Neural cell (in vitro differentiated cells): ENCODE results near the gene ARHGEF10L. TPM values are rescaled to one million over a fixed set of nuclear protein-coding genes. Genes with fewer than 3 reads are reported as not detected.

Source experiments
- H2AFZ ChIP-seq: fragments of 200-600, 300-800 bp; sonication (generic), shearing (Covaris generic); 2 replicates; pipeline ENCODE4 v1.6.0; 2014; ENCODE audit warnings: low read depth, mild to moderate bottlenecking, antibody characterized with exemption, low read length, moderate library complexity
- H3F3A ChIP-seq: fragments of 200-600 bp; shearing (Covaris generic); 2 replicates; pipeline ENCODE4 v1.6.1; 2016; ENCODE audit warnings: mild to moderate bottlenecking, moderate library complexity, mixed read lengths, antibody characterized with exemption, low read length; ENCODE audit not compliant: insufficient read depth, poor library complexity, severe bottlenecking
- H3K27ac ChIP-seq: fragments of 200-600, 300-800 bp; sonication (generic), shearing (Covaris generic); 2 replicates; pipeline ENCODE4 v1.5.1; 2014; ENCODE audit warnings: mild to moderate bottlenecking, low read length, moderate library complexity
- H3K27me3 ChIP-seq: fragments of 300-800, 200-600 bp; sonication (generic), shearing (Covaris generic); 2 replicates; pipeline ENCODE4 v1.6.0; 2014; ENCODE audit warnings: mild to moderate bottlenecking, low read depth, low read length, moderate library complexity; ENCODE audit not compliant: insufficient read depth
- H3K36me3 ChIP-seq: fragments of 300-800, 200-600 bp; sonication (generic), shearing (Covaris generic); 2 replicates; pipeline ENCODE4 v1.5.1; 2014; ENCODE audit warnings: mild to moderate bottlenecking, antibody characterized with exemption, low read length, moderate library complexity; ENCODE audit not compliant: insufficient read depth
- H3K4me2 ChIP-seq: fragments of 300-800, 200-600 bp; sonication (generic), shearing (Covaris generic); 2 replicates; pipeline ENCODE4 v1.6.0; 2014; ENCODE audit warnings: mild to moderate bottlenecking, low read length
- H3K4me3 ChIP-seq: fragments of 300-800, 200-600 bp; sonication (generic), shearing (Covaris generic); 2 replicates; pipeline ENCODE4 v1.5.1; 2014; ENCODE audit warnings: mild to moderate bottlenecking, low read length, moderate library complexity
- H3K79me2 ChIP-seq: fragments of 200-600 bp; shearing (Covaris generic); replicated peaks from 2 replicates; pipeline ENCODE4 v1.6.0; 2014; ENCODE audit warnings: mild to moderate bottlenecking, low read length, moderate library complexity; ENCODE audit not compliant: insufficient read depth
- H3K9ac ChIP-seq: fragments of 300-800, 200-600 bp; sonication (generic), shearing (Covaris generic); 2 replicates; pipeline ENCODE4 v1.6.1; 2016; ENCODE audit warnings: mild to moderate bottlenecking, low read length, mixed read lengths
- H3K9me2 ChIP-seq: fragments of 200-600 bp; shearing (Covaris generic); 2 replicates; pipeline ENCODE4 v1.6.1; 2016; ENCODE audit warnings: mild to moderate bottlenecking, low read length, mixed read lengths; ENCODE audit not compliant: insufficient read depth
- H3K9me3 ChIP-seq: fragments of 200-600, 300-800 bp; sonication (generic), shearing (Covaris generic); 2 replicates; pipeline ENCODE4 v1.6.1; 2016; ENCODE audit warnings: mild to moderate bottlenecking, mixed run types, low read length, moderate library complexity, mixed read lengths
- H4K20me1 ChIP-seq: fragments of 200-600 bp; shearing (Covaris generic); 2 replicates; pipeline ENCODE4 v1.6.1; 2016; ENCODE audit warnings: mild to moderate bottlenecking, mixed run types; ENCODE audit not compliant: insufficient read depth
- CTCF ChIP-seq: fragments of 450-650 bp; IDR thresholded peaks from 2 replicates; pipeline ENCODE4 v1.5.1; 2014; ENCODE audit warnings: antibody characterized with exemption, mild to moderate bottlenecking, moderate library complexity; ENCODE audit not compliant: poor library complexity, severe bottlenecking
- EP300 ChIP-seq: fragments of 450-650 bp; conservative IDR thresholded peaks from 2 replicates; pipeline ENCODE4 v1.6.1; 2014; ENCODE audit warnings: antibody characterized with exemption, mild to moderate bottlenecking, moderate library complexity; ENCODE audit not compliant: poor library complexity, severe bottlenecking
- EZH2 ChIP-seq: fragments of 200-600, 300-800 bp; shearing (Covaris generic), sonication (generic); IDR thresholded peaks from 2 replicates; pipeline ENCODE4 v1.6.1; 2014; ENCODE audit warnings: antibody characterized with exemption, low read length, borderline replicate concordance, mild to moderate bottlenecking; ENCODE audit not compliant: insufficient read depth, poor library complexity, severe bottlenecking
- MXI1 ChIP-seq: fragments of 450-650 bp; conservative IDR thresholded peaks from 2 replicates; pipeline ENCODE4 v1.6.1; 2014; ENCODE audit warnings: antibody characterized with exemption, mild to moderate bottlenecking; ENCODE audit not compliant: poor library complexity, severe bottlenecking
- POLR2AphosphoS5 ChIP-seq: IDR thresholded peaks from 2 replicates; pipeline ENCODE4 v1.6.1; 2012
- RAD21 ChIP-seq: fragments of 450-650 bp; conservative IDR thresholded peaks from 2 replicates; pipeline ENCODE4 v1.6.1; 2014; ENCODE audit warnings: antibody characterized with exemption, mild to moderate bottlenecking, moderate library complexity
- SMC3 ChIP-seq: fragments of 450-650 bp; conservative IDR thresholded peaks from 2 replicates; pipeline ENCODE4 v1.6.1; 2014; ENCODE audit warnings: antibody characterized with exemption, mild to moderate bottlenecking, moderate library complexity; ENCODE audit not compliant: poor library complexity
- TAF1 ChIP-seq: IDR thresholded peaks from 2 replicates; pipeline ENCODE4 v1.6.1; 2012; ENCODE audit warnings: low read depth
- polyA plus RNA-seq: library from polyadenylated mRNA; depleted of rRNA; stranded (reverse); fragments of >200 nt; gene quantifications from 2 replicates; pipeline ENCODE4 v1.2.3, GENCODE V29; 2014
- TF ChIP-seq, protein P1 (sequence below): IDR thresholded peaks from 2 replicates; pipeline ENCODE4 v1.6.1; 2012; ENCODE audit warnings: borderline replicate concordance

ARHGEF10L gene
- polyA plus RNA-seq, 1 donor from 2014 or later: 123 TPM

GRCh38 chr1:17545356-17545755 lies 5.9 kb downstream of the ARHGEF10L start:
- Histone ChIP-seq H3K9me3 (no peaks in the 10 kb centered on the region), H3F3A (no peaks in the 10 kb centered on the region), H3K27me3 (no peaks in the 10 kb centered on the region), H3K27ac (no peak overlapping the region), H2AFZ (no peak overlapping the region), H4K20me1 (no peaks in the 10 kb centered on the region), H3K4me2 (no peak overlapping the region), H3K79me2 (peaks cover 73% of the 10 kb centered on the region), H3K4me3 (no peak overlapping the region), H3K36me3 (no peaks in the 10 kb centered on the region), H3K9ac (no peak overlapping the region), H3K9me2 (no peaks in the 10 kb centered on the region)
- TF ChIP-seq RAD21 (no peak), CTCF (no peak), POLR2AphosphoS5 (no peak), EZH2 (no peak), SMC3 (no peak), MXI1 (no peak), EP300 (no peak), TAF1 (no peak)
- TF ChIP-seq, protein P1, sequence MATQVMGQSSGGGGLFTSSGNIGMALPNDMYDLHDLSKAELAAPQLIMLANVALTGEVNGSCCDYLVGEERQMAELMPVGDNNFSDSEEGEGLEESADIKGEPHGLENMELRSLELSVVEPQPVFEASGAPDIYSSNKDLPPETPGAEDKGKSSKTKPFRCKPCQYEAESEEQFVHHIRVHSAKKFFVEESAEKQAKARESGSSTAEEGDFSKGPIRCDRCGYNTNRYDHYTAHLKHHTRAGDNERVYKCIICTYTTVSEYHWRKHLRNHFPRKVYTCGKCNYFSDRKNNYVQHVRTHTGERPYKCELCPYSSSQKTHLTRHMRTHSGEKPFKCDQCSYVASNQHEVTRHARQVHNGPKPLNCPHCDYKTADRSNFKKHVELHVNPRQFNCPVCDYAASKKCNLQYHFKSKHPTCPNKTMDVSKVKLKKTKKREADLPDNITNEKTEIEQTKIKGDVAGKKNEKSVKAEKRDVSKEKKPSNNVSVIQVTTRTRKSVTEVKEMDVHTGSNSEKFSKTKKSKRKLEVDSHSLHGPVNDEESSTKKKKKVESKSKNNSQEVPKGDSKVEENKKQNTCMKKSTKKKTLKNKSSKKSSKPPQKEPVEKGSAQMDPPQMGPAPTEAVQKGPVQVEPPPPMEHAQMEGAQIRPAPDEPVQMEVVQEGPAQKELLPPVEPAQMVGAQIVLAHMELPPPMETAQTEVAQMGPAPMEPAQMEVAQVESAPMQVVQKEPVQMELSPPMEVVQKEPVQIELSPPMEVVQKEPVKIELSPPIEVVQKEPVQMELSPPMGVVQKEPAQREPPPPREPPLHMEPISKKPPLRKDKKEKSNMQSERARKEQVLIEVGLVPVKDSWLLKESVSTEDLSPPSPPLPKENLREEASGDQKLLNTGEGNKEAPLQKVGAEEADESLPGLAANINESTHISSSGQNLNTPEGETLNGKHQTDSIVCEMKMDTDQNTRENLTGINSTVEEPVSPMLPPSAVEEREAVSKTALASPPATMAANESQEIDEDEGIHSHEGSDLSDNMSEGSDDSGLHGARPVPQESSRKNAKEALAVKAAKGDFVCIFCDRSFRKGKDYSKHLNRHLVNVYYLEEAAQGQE: no peak

DNA sequence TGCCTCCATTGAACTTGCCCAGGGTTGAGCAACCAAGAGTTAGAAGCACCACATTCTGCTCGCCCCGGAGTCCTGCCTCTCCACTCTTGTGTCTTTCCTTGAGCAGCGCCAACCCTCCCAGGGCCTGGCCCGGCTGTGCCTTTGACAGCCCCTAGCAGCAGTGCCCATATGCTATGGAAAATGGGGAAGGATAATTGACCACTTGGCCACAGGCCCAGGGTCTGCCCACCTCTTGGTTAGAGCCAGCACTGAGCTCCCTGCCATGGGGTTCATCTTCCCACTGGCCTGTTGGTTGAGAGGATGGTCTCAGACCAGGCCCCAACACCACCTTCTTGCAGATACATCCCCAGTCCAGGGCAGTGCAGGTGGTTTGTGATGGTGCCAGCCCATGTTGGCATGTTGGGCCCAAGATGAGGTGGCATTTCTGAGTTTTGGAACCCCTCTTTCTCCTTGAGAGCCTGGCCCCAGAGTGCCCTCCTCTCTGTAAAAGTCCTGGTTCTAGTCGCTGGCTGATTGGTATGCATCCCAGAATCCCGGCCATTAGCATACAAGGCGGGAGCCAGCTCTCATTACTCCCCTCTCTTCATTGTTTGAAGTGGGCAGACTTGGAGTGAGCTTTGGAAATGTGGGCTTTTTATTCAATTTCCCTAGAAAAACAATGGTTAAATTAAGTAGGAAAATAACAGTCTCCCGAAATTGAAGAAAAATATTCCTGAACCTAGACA lies 7.6 kb downstream of the ARHGEF10L start:
- no peaks in the 10 kb centered on the region for H3F3A ChIP-seq
- H3K79me2 ChIP-seq: peaks cover 57% of the 10 kb centered on the region
- no peak overlapping the region for H3K4me2 ChIP-seq
- H3K36me3 ChIP-seq: no peaks in the 10 kb centered on the region
- no peak overlapping the region for H3K27ac ChIP-seq
- H3K9ac ChIP-seq: no peak overlapping the region
- no peak overlapping the region for H3K4me3 ChIP-seq
- H3K9me2 ChIP-seq: no peaks in the 10 kb centered on the region
- no peaks in the 10 kb centered on the region for H3K9me3 ChIP-seq
- TF ChIP-seq SMC3 (no peak), EP300 (no peak), POLR2AphosphoS5 (no peak)
- H4K20me1 ChIP-seq: no peaks in the 10 kb centered on the region
- H3K27me3 ChIP-seq: no peaks in the 10 kb centered on the region
- H2AFZ ChIP-seq: no peak overlapping the region
